Liver (tissue), 9 donors: Measurements from ENCODE around the gene MCF2. TPM values are rescaled to one million over a fixed set of nuclear protein-coding genes. Genes with fewer than 3 reads are reported as not detected.

ENCODE experiments used
- DNase-seq: peaks from one replicate; pipeline ENCODE4 v3.0.0-alpha.2; 2017; ENCODE audit warnings: low spot score
- H3K27ac ChIP-seq, 2 donors: one replicate each; pipeline ENCODE4 v1.7.0; 2013; ENCODE audit warnings: inconsistent platforms in 2 of 2, low read length in 2 of 2, control low read depth in 1 of 2, low read depth in 1 of 2, mild to moderate bottlenecking in 1 of 2
- H3K27me3 ChIP-seq, 4 donors: one replicate each; pipeline versions ENCODE4 v1.6.1 to v1.7.0; 2013; ENCODE audit warnings: low read length in 3 of 4, inconsistent platforms in 1 of 4, mild to moderate bottlenecking in 1 of 4, moderate library complexity in 1 of 4; ENCODE audit not compliant: control insufficient read depth in 4 of 4, insufficient read depth in 4 of 4
- H3K36me3 ChIP-seq, 4 donors: one replicate each; pipeline versions ENCODE4 v1.6.1 to v1.7.0; 2013; ENCODE audit warnings: low read length in 3 of 4, mild to moderate bottlenecking in 3 of 4, low read depth in 1 of 4, moderate library complexity in 1 of 4; ENCODE audit not compliant: control insufficient read depth in 4 of 4, insufficient read depth in 3 of 4
- H3K4me1 ChIP-seq, 4 donors: one replicate each; pipeline versions ENCODE4 v1.6.1 to v1.7.0; 2013; ENCODE audit warnings: low read length in 3 of 4, mild to moderate bottlenecking in 3 of 4, moderate library complexity in 1 of 4; ENCODE audit not compliant: control insufficient read depth in 4 of 4, insufficient read depth in 4 of 4
- H3K4me3 ChIP-seq, 3 donors: one replicate each; pipeline versions ENCODE4 v1.6.1 to v1.7.0; 2013; ENCODE audit warnings: low read length in 3 of 3, control low read depth in 1 of 3, low read depth in 1 of 3, mild to moderate bottlenecking in 1 of 3
- H3K9ac ChIP-seq, 2 donors: one replicate each; pipeline ENCODE4 v1.7.0; 2013; ENCODE audit warnings: low read length in 2 of 2, mild to moderate bottlenecking in 2 of 2, moderate library complexity in 2 of 2, control low read depth in 1 of 2, low read depth in 1 of 2
- H3K9me3 ChIP-seq, 4 donors: one replicate each; pipeline versions ENCODE4 v1.6.1 to v1.7.0; 2013; ENCODE audit warnings: low read length in 3 of 4; ENCODE audit not compliant: control insufficient read depth in 4 of 4
- EGR1 ChIP-seq, 2 donors: IDR thresholded peaks; 2 replicates each; pipeline ENCODE4 v1.6.1; 2016 to 2018; ENCODE audit warnings: antibody characterized with exemption in 2 of 2, low read depth in 2 of 2
- FOXA1 ChIP-seq: IDR thresholded peaks from 2 replicates; pipeline ENCODE4 v1.6.1; 2016; ENCODE audit warnings: antibody characterized with exemption
- FOXA2 ChIP-seq: IDR thresholded peaks from 2 replicates; pipeline ENCODE4 v1.6.1; 2016; ENCODE audit warnings: antibody characterized with exemption
- GABPA ChIP-seq, 2 donors: IDR thresholded peaks in 1 of 2; conservative IDR thresholded peaks in 1 of 2; 2 replicates each; pipeline ENCODE4 v1.6.1; 2016; ENCODE audit warnings: antibody characterized with exemption in 2 of 2, mild to moderate bottlenecking in 1 of 2, moderate library complexity in 1 of 2
- HNF4A ChIP-seq, 2 donors: conservative IDR thresholded peaks; 2 replicates each; pipeline ENCODE4 v1.6.1; 2016; ENCODE audit warnings: antibody characterized with exemption in 2 of 2, mild to moderate bottlenecking in 2 of 2
- HNF4G ChIP-seq: IDR thresholded peaks from 2 replicates; pipeline ENCODE4 v1.6.1; 2016; ENCODE audit warnings: antibody characterized with exemption
- JUND ChIP-seq, 2 donors: IDR thresholded peaks; 2 replicates each; pipeline ENCODE4 v1.6.1; 2016; ENCODE audit warnings: antibody characterized with exemption in 2 of 2
- NR2F2 ChIP-seq: IDR thresholded peaks from 2 replicates; pipeline ENCODE4 v1.6.1; 2016; ENCODE audit warnings: antibody characterized with exemption
- RXRA ChIP-seq, 2 donors: IDR thresholded peaks; 2 replicates each; pipeline ENCODE4 v1.6.1; 2017 to 2018; ENCODE audit warnings: antibody characterized with exemption in 2 of 2, mild to moderate bottlenecking in 1 of 2
- SP1 ChIP-seq: IDR thresholded peaks from 2 replicates; pipeline ENCODE4 v1.6.1; 2018; ENCODE audit warnings: antibody characterized with exemption, mild to moderate bottlenecking
- TAF1 ChIP-seq: conservative IDR thresholded peaks from 2 replicates; pipeline ENCODE4 v1.6.1; 2016; ENCODE audit warnings: antibody characterized with exemption, mild to moderate bottlenecking
- YY1 ChIP-seq: IDR thresholded peaks from 2 replicates; pipeline ENCODE4 v1.6.1; 2016; ENCODE audit warnings: antibody characterized with exemption, mild to moderate bottlenecking
- polyA plus RNA-seq, 2 donors: library from polyadenylated mRNA; stranded (reverse) in 1 of 2; unstranded in 1 of 2; fragments of 200-250 nt in 1 of 2; fragments of >200 nt in 1 of 2; fragmentation: Nextera tagmentation in 1 of 2; extraction: Ambion mirVana in 1 of 2; gene quantifications; one replicate each; pipeline versions ENCODE4 v1.2.1 to v1.2.3, GENCODE V29; 2013 to 2015
- total RNA-seq, 2 donors: library from RNA; depleted of rRNA; stranded (reverse); fragments of >200 nt; gene quantifications; one replicate each; pipeline ENCODE4 v1.2.3, GENCODE V29; 2014
- TF ChIP-seq, protein P1 (sequence below): fragments of 150-350 bp; IDR thresholded peaks from 2 replicates; pipeline ENCODE4 v1.5.1; 2017; ENCODE audit warnings: improper control_type of control experiment, low read depth, low read length; ENCODE audit not compliant: missing input control
- TF ChIP-seq, protein P2 (sequence below): IDR thresholded peaks from 2 replicates; pipeline ENCODE4 v1.6.1; 2016; ENCODE audit warnings: antibody characterized with exemption
- TF ChIP-seq, protein P3 (sequence below): IDR thresholded peaks from 2 replicates; pipeline ENCODE4 v1.6.1; 2016; ENCODE audit warnings: antibody characterized with exemption
- TF ChIP-seq, protein P4 (sequence below): IDR thresholded peaks from 2 replicates; pipeline ENCODE4 v1.6.1; 2016; ENCODE audit warnings: antibody characterized with exemption, mild to moderate bottlenecking
- TF ChIP-seq, protein P5 (sequence below): IDR thresholded peaks from 2 replicates; pipeline ENCODE4 v1.6.1; 2016; ENCODE audit warnings: antibody characterized with exemption
- donor health status: healthy.
- donor health status: healthy.
- donor health status: healthy.
- donor health status: healthy.
- donor health status: healthy.

Gene MCF2
- total and polyA plus RNA-seq, 4 donors: 0.03 to 0.33 (median 0.08) TPM

DNA sequence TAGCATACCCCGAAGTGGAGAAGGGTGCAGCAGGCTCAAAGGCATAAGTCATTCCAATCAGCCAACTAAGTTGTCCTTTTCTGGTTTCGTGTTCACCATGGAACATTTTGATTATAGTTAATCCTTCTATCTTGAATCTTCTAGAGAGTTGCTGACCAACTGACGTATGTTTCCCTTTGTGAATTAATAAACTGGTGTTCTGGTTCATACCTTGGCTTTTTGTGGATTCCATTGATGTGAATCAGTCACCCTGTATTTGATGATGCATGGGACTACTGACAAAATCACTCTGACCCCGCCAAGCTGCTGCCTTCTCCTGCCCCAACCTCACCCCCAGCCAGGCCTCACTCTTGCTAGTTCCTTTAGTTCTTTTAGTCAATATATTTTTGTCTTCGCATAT is 144.7 kb downstream of the MCF2 start (continued):
- TF ChIP-seq, protein P1, sequence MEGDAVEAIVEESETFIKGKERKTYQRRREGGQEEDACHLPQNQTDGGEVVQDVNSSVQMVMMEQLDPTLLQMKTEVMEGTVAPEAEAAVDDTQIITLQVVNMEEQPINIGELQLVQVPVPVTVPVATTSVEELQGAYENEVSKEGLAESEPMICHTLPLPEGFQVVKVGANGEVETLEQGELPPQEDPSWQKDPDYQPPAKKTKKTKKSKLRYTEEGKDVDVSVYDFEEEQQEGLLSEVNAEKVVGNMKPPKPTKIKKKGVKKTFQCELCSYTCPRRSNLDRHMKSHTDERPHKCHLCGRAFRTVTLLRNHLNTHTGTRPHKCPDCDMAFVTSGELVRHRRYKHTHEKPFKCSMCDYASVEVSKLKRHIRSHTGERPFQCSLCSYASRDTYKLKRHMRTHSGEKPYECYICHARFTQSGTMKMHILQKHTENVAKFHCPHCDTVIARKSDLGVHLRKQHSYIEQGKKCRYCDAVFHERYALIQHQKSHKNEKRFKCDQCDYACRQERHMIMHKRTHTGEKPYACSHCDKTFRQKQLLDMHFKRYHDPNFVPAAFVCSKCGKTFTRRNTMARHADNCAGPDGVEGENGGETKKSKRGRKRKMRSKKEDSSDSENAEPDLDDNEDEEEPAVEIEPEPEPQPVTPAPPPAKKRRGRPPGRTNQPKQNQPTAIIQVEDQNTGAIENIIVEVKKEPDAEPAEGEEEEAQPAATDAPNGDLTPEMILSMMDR: no peak
- TF ChIP-seq, protein P2, sequence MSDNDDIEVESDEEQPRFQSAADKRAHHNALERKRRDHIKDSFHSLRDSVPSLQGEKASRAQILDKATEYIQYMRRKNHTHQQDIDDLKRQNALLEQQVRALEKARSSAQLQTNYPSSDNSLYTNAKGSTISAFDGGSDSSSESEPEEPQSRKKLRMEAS: no peak
- TF ChIP-seq SP1 (no peak), NR2F2 (no peak), FOXA2 (no peak), HNF4G (no peak), FOXA1 (no peak), EGR1 (IDR thresholded peaks at IDR 0.05; ENCODE audit: low read depth in 2 of 2) (no peak)

DNA sequence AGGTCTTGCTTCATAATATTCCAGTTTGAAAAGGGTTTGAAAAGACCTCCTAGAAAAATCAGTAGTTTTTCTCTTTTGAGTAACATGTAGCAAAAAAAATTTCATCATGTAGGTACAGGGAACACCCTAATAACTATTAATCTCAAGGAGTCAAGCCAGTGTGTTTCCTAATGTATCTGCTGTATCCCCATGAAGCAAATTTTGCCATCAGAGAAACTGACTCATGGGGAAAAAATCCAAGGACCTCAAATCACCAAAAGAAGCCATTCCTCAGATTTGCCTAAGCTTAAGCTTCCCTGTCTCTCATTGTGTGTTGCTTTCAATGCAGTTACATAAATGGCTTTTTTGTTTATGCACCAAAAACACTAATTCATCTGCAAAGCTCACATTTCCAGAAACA is 147.7 kb downstream of the MCF2 start:
- H3K9ac ChIP-seq: no peak overlapping the region
- H3K27me3 ChIP-seq: no peaks in the 10 kb centered on the region
- no peak for TF ChIP-seq RXRA (IDR thresholded peaks at IDR 0.05)
- TF ChIP-seq SP1: no peak
- TF ChIP-seq, protein P3, sequence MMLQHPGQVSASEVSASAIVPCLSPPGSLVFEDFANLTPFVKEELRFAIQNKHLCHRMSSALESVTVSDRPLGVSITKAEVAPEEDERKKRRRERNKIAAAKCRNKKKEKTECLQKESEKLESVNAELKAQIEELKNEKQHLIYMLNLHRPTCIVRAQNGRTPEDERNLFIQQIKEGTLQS: no peak
- TF ChIP-seq TAF1: no peak
- no peak for TF ChIP-seq HNF4G
- TF ChIP-seq EGR1 (IDR thresholded peaks at IDR 0.05; ENCODE audit: low read depth in 2 of 2): no peak
- no peak for TF ChIP-seq FOXA2
- TF ChIP-seq, protein P1: no peak
- TF ChIP-seq, protein P4, sequence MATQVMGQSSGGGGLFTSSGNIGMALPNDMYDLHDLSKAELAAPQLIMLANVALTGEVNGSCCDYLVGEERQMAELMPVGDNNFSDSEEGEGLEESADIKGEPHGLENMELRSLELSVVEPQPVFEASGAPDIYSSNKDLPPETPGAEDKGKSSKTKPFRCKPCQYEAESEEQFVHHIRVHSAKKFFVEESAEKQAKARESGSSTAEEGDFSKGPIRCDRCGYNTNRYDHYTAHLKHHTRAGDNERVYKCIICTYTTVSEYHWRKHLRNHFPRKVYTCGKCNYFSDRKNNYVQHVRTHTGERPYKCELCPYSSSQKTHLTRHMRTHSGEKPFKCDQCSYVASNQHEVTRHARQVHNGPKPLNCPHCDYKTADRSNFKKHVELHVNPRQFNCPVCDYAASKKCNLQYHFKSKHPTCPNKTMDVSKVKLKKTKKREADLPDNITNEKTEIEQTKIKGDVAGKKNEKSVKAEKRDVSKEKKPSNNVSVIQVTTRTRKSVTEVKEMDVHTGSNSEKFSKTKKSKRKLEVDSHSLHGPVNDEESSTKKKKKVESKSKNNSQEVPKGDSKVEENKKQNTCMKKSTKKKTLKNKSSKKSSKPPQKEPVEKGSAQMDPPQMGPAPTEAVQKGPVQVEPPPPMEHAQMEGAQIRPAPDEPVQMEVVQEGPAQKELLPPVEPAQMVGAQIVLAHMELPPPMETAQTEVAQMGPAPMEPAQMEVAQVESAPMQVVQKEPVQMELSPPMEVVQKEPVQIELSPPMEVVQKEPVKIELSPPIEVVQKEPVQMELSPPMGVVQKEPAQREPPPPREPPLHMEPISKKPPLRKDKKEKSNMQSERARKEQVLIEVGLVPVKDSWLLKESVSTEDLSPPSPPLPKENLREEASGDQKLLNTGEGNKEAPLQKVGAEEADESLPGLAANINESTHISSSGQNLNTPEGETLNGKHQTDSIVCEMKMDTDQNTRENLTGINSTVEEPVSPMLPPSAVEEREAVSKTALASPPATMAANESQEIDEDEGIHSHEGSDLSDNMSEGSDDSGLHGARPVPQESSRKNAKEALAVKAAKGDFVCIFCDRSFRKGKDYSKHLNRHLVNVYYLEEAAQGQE: no peak
- TF ChIP-seq, protein P5, sequence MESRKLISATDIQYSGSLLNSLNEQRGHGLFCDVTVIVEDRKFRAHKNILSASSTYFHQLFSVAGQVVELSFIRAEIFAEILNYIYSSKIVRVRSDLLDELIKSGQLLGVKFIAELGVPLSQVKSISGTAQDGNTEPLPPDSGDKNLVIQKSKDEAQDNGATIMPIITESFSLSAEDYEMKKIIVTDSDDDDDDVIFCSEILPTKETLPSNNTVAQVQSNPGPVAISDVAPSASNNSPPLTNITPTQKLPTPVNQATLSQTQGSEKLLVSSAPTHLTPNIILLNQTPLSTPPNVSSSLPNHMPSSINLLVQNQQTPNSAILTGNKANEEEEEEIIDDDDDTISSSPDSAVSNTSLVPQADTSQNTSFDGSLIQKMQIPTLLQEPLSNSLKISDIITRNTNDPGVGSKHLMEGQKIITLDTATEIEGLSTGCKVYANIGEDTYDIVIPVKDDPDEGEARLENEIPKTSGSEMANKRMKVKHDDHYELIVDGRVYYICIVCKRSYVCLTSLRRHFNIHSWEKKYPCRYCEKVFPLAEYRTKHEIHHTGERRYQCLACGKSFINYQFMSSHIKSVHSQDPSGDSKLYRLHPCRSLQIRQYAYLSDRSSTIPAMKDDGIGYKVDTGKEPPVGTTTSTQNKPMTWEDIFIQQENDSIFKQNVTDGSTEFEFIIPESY: no peak
- TF ChIP-seq FOXA1: no peak
- TF ChIP-seq NR2F2: no peak
- no peak for TF ChIP-seq HNF4A (conservative IDR thresholded peaks at IDR 0.05)
- TF ChIP-seq GABPA (IDR thresholded peaks at IDR 0.05 in 1 of 2, conservative IDR thresholded peaks at IDR 0.05 in 1 of 2): no peak
- no peak for TF ChIP-seq JUND (IDR thresholded peaks at IDR 0.05)
- TF ChIP-seq YY1: no peak
- TF ChIP-seq, protein P2: no peak
- no peaks in the 10 kb centered on the region for H3K9me3 ChIP-seq
- no peak overlapping the region for H3K4me3 ChIP-seq
- no peak for DNase-seq
- H3K4me1 ChIP-seq: no peaks in the 10 kb centered on the region
- peaks cover 0 to 16% (median 11%) of the 10 kb centered on the region in 4 donors for H3K36me3 ChIP-seq
- no peak overlapping the region for H3K27ac ChIP-seq
